ENCODE results near the gene BACE1-AS.

GRCh38 chr11:117335399-117335798 lies 44.3 kb downstream of the BACE1-AS start:
- TF ChIP-seq, protein P1, sequence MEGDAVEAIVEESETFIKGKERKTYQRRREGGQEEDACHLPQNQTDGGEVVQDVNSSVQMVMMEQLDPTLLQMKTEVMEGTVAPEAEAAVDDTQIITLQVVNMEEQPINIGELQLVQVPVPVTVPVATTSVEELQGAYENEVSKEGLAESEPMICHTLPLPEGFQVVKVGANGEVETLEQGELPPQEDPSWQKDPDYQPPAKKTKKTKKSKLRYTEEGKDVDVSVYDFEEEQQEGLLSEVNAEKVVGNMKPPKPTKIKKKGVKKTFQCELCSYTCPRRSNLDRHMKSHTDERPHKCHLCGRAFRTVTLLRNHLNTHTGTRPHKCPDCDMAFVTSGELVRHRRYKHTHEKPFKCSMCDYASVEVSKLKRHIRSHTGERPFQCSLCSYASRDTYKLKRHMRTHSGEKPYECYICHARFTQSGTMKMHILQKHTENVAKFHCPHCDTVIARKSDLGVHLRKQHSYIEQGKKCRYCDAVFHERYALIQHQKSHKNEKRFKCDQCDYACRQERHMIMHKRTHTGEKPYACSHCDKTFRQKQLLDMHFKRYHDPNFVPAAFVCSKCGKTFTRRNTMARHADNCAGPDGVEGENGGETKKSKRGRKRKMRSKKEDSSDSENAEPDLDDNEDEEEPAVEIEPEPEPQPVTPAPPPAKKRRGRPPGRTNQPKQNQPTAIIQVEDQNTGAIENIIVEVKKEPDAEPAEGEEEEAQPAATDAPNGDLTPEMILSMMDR (IDR thresholded peaks at IDR 0.05; ENCODE audit: poor library complexity), result no peak
- TF ChIP-seq EZH2 (IDR thresholded peaks at IDR 0.05; ENCODE audit: borderline replicate concordance), result no peak
